MM.1S (cell line): ENCODE data around the gene MKNK1.

Experiments
- CTCF ChIP-seq: fragments of 300-600 bp; sonication (generic); IDR thresholded peaks from 2 replicates; pipeline ENCODE4 v1.5.1; 2016; ENCODE audit warnings: antibody characterized with exemption, low read length, mixed read lengths
- EZH2 ChIP-seq: fragments of 300-600 bp; sonication (generic); optimal IDR thresholded peaks from 2 replicates; pipeline ENCODE3; 2017; ENCODE audit warnings: low read depth, mild to moderate bottlenecking, antibody characterized with exemption, low read length, mixed read lengths
- EZH2phosphoT487 ChIP-seq: fragments of 300-600 bp; sonication (generic); IDR thresholded peaks from 2 replicates; pipeline ENCODE4 v1.6.1; 2018; ENCODE audit warnings: antibody characterized with exemption, low read length

GRCh38 chr1:46550751-46551231 is 53.3 kb downstream of the MKNK1 start:
- TF ChIP-seq CTCF (no peak), EZH2 (no peak), EZH2phosphoT487 (no peak)
